ENCODE data around the gene CTIF. TPM values are rescaled to one million over a fixed set of nuclear protein-coding genes. Genes with fewer than 3 reads are reported as not detected.

The CTIF gene
- total RNA-seq, 1 donor from 2014 or later = 23.4 TPM

DNA sequence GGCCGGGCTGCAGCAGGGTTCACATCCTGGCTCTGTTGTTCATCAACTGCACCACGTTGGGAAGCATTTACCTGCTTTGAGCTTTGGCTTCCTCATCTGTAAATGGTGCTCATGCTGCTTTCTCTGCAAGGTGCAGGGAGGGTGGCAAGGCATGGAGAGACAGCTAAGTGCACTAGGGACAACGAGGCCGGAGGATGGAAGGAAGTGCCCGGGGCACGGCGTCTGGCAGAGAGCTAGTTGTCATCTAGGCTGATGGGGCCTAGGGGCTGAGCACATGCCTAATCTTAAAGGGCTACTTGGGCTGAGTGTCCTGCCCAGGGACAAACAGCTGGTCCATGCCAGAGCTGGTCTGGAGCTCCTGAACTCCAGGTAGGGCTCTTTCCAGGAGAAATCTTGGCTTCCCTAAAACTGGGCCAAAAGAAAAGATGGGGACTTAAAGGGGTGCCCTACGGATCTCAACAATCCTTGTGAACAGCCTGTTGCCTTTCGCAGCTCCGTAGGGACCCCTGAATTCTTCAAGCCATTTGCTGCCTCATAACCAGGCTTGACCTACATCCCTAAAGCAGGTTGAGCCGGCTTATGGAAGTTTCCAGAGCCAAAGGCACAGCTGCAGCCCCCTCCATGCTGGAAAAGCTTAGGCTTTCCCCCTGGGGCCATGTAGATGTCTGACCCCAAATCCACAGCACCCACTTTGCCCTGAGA, 281.1 kb downstream of the CTIF start:
- no peak for DNase-seq

DNA sequence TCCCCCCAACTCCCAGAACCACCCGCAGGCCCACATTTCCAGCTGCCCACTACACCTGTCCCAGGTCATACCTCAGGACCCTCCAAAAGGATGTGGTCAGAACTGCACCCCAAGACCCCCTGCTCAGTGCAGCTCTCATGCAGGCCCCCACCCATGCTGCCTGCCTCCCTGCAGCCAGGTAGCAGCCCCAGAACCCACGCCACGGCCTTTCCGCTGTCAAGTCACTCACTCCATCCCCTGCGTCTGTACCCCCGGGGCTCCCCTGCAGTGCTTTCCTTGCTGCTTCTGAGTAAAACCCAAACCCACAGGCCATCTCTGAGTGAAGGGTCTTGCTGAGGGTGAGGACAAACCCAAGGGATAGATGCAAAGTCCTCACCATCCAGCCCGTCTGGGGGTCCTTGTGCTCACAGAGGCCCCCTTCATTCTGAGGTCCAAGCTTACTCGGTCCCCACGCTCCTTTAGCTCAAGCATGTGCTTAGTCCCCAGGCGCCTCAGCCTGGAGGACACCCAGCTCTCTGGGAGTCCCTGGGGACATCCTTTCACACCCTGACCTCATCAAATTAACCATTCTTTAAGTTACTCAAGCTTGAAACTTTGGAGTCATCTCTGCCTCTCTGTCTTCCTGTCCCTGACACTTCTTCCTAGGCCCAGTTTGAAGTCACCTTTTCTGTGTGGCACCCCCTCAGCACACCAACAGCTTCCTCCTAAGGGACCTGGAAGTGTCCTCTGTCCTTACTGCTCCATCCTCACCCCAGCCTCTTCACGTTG, 281.8 kb downstream of the CTIF start:
- no peak for DNase-seq

- DNase-seq = no peak
Measured at GRCh38 chr18:48821251-48821590, 282.4 kb downstream of the CTIF start.

DNA sequence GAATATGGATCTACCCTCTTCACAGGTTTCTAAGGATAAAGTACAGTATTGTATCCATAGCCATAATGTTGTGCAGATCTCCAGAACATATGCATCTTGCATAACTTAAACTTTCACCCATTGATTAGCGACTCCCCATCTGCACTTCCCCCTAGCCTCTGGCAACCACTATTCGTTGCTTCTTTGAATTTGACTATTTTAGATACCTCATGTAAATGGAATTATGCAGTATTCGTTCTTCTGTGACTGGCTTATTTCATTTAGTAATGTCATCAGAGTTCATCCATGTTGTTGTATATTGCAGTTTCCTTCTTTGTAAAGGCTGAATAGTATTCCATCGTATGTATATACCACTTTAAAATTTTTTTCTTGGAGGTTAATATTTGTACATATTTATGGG, 283.0 kb downstream of the CTIF start:
- no peak for DNase-seq

GRCh38 chr18:48824231-48824970, 285.6 kb downstream of the CTIF start:
- no peak for DNase-seq

- peak; percentile 29 for DNase-seq
Measured at GRCh38 chr18:48825101-48825745, 286.4 kb downstream of the CTIF start.

DNA sequence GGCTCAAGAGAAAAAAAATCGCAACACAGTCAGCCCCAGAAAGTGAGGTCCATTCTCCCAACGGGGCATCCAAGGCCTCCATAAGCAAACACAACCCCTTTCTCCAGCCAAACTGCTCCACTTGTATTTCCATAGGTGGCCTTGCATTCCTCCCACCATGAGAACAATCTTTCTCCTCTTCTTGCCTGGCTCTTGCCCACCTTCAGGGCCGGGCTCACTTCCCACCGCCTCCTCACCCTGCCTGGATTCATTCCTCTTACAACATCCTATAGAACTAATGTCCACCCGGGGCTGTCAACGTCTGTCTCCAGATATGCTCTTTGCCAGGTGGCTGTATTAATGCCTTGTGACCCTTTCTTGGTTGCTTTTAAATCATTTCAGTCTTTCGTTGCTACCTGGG, 287.4 kb downstream of the CTIF start:
- DNase-seq = peak; percentile 20

DNA sequence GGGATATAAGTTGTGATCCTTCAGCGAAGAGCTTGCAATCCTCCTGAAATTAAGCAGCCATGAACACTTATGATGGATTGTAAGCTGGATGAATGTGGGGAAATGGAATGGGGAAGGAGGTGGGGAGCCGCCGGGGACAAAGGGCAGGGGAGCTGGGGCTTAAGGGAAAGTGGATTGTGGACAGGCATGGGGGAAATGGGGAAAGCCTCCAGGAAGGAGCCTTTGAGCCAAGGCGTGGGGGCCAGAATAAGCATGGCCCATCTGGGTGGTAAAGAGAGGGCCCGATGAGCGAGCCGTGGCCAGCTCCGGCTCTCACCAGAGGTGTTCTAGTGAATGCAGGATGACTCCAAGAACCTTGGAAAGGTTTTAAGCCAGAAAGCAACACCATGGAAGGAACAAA, 288.0 kb downstream of the CTIF start:
- DNase-seq = no peak

GRCh38 chr18:48827291-48828193, 288.7 kb downstream of the CTIF start:
- DNase-seq = peak; percentile 88

DNA sequence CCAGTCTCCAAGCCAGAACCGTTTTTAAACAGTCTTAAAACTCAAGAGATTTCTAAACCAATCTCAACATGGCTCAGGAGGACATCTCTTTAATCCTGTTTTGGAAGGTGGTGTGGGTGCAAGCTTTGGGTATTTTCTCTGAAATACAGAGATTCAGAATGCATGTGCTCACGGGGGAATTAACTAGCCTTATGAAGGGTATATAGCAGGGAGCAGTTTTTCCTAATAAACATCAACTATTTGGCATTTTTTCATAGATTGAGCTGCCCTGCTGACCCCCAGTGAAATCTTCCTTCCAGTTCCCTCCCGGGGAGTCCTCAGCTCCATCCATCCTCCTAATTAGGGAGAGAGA, 289.3 kb downstream of the CTIF start:
- DNase-seq = no peak

GRCh38 chr18:48828691-48829442, 290.0 kb downstream of the CTIF start:
- DNase-seq = peak; percentile 47

DNA sequence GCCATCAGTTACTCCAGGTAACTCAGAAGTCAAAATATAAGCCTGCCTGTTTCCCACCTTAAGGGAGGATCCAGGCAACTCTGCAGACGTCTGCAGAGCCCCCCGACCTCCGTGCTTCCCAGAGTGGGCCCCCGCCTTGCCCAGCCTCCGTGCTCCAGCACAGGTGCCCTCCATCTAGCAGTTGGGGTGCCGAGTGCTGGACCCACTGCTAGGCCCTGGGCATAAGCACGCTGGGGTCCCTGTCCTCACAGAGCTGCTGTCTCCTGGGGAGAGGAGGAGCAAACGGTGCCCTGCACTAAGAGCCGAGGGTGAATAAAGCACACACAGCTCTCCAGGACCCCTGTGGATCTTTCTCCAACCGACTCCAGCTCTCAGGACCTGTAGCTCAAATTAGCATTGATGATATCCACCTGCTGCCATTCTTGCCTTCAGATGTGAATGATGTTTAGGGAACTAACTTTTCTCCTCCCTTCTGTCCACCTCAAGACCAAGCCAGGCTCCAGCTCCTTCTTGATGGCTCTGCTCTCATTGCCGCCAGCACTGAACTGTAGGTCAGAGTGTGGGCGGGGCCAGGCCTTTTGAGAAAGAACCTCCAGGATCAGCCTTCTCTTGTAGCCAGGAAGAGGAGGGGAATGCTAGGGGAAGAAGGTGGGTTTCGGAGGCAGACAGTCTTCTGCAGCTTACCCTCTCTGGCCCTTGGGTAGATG, 290.8 kb downstream of the CTIF start:
- DNase-seq = no peak

DNA sequence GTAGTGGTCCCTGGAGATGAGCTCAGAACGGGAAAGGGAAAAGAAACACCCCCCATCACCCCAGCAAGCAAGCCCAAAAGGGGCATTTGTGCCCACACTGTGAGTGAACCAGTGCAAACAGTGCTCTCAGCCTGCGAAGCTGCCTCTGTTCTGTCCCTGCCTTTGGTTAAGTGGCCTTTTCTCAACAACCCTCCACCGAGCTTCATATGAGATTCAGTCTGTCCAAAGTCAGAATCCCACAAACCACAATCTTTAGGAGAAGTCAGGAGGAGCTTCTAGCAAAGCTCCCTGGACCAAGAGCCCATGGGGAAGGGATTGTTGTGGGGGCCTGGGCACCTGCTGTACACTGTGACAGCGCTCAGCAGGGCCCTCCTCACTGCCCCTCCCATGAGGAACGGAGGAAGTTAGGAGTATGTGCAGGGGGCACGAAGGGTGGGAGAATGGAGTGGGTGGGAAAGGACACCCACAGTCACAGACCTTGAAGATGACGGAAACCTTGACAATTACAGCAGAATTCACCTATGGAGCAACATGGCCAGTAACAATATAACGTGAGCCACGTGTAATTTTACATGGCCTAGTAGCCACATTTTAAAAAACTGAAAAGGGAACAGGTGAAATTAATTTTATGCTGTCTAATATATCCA, 292.4 kb downstream of the CTIF start:
- no peak for DNase-seq

DNA sequence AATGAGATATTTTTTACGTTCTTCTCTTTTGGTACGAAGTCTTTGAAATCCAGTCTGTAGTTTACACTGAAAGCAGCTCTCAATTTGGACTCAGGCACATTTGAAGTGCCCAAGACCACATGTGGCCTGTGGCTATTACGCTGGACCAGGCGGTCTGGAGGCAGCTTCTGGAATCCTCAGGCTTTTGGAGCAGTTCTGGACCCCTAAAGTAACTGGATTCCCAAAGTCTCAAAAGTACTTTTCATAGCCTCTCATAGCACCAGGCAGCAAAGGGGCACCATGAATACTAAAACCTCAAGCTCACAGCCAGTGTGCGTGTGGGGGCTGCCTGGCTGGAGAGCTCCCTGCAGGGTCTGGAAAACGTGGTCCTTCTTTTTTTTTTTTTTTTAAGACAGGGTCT, 293.0 kb downstream of the CTIF start:
- DNase-seq = no peak

- peak; percentile 57 for DNase-seq
Measured at GRCh38 chr18:48832938-48833700, 294.3 kb downstream of the CTIF start.

- peak; percentile 39 for DNase-seq
Measured at GRCh38 chr18:48833701-48834412, 295.0 kb downstream of the CTIF start.

- DNase-seq = peak; percentile 28
Measured at GRCh38 chr18:48834413-48835031, 295.7 kb downstream of the CTIF start.

DNA sequence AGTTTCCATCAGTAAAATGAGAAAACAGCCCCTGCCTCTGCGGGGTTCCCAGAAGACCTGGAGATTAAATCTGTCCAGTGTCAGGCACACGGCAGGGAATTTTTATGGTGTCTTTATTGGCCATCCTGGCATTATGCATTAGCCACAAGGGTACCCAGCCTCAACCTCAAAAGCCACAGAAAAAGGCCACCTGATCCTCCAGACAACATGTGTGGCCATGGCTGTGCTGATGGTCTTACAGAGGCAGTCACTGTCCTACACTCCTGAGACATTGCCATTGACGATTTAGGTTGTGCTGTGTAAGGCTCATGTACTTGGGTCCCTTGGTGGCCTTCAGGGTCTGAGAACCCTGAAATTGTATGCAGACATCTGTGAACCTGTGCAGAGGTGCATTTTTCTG, 296.3 kb downstream of the CTIF start:
- DNase-seq = no peak

All from tongue (tissue), 2 donors.